Peyer's patch (tissue), 4 donors: Measurements from ENCODE around the gene CDH23. TPM values are rescaled to one million over a fixed set of nuclear protein-coding genes. Genes with fewer than 3 reads are reported as not detected.

Source experiments
- DNase-seq, 3 donors: peaks; one replicate each; pipeline ENCODE4 v3.0.0-alpha.2; 2017 to 2019
- H3K27ac ChIP-seq, 4 donors: fragments of 200-600 bp; sonication (generic); one replicate each; pipeline ENCODE4 v1.5.1; 2016 to 2019
- H3K27me3 ChIP-seq, 2 donors: fragments of 200-600 bp; sonication (generic); one replicate each; pipeline ENCODE4 v1.5.1; 2019
- H3K36me3 ChIP-seq, 3 donors: fragments of 200-600 bp; sonication (generic); one replicate each; pipeline ENCODE4 v1.5.1; 2016 to 2019
- H3K4me1 ChIP-seq, 4 donors: fragments of 200-600 bp; sonication (generic); one replicate each; pipeline ENCODE4 v1.5.1; 2016 to 2019
- H3K4me3 ChIP-seq, 4 donors: fragments of 200-600 bp; sonication (generic); 1 replicate in 3 of 4; 2 replicates in 1 of 4; pipeline ENCODE4 v1.5.1; 2016 to 2019; ENCODE audit warnings: mild to moderate bottlenecking in 1 of 4
- H3K9me3 ChIP-seq, 4 donors: fragments of 200-600 bp; sonication (generic); one replicate each; pipeline ENCODE4 v1.5.1; 2016 to 2019; ENCODE audit warnings: mild to moderate bottlenecking in 1 of 4
- POLR2A ChIP-seq, 2 donors: fragments of 450-650 bp; IDR thresholded peaks; one replicate each; pipeline ENCODE4 v1.5.1; 2017; ENCODE audit warnings: antibody characterized with exemption in 2 of 2, mild to moderate bottlenecking in 2 of 2, moderate library complexity in 2 of 2
- total RNA-seq, 4 donors: library from RNA; depleted of rRNA; stranded (reverse); fragments of >200 nt; gene quantifications; one replicate each; pipeline ENCODE4 v1.1.0, GENCODE V29; 2016
- TF ChIP-seq, protein P1 (sequence below), 6 experiments: fragments of 450-650 bp in 4 of 6; fragments of 200-600 bp in 2 of 6; sonication (generic) in 1 of 6; IDR thresholded peaks; one replicate each; pipeline ENCODE4 v1.5.1; 2017 to 2019; ENCODE audit warnings: antibody characterized with exemption in 6 of 6, mild to moderate bottlenecking in 3 of 6, moderate library complexity in 1 of 6

Gene CDH23
- total RNA-seq, 4 donors from 2014 or later, result 3.2 to 9.9 (median 5.4) TPM

DNA sequence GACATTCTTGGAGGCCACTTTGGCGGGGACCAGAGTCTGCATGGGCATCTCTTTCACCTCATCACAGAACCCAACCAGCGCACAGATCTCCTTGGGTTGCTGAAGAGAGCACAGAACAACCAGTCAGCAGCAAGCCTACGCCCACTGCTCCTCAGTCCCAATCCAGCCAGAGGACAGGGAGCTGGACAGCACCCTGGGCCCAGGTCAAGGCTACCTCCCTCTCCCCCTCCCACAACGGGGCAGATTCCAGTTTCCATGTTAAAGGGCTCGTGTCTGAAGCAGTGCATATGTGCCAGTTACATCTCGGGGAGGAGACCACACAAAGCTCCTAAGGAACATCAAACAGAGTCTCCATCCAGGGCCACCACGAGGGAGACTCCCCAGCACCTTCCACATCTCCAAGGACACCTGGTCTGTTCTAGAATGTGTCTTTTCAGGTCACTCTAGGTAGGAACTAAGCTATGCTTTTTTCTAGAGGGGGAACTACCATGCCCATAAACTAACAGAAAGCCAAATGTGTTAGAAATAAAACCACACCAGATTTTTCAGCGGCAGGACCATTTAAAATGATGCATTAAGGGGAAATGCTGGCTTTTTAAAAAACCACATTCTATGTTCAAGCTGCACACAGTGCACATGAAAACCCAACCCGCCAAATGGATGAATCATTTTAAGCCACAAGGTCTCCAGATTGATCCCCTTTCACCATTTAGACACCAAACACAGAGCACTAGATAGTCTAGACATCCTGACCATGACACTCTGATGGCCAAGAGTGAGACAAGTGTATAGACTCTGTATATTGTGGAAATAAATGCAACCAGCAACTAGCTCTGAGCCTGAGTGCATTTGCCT lies 425.4 kb downstream of the CDH23 start:
- no peak overlapping the region for H3K27ac ChIP-seq
- no peak overlapping the region for H3K4me3 ChIP-seq
- no peak for DNase-seq
- H3K36me3 ChIP-seq, result peaks cover 0 to 99% (median 7%) of the 10 kb centered on the region in 3 donors
- no peaks in the 10 kb centered on the region for H3K4me1 ChIP-seq
- no peak for TF ChIP-seq POLR2A (IDR thresholded peaks at IDR 0.05)
- TF ChIP-seq, protein P1, sequence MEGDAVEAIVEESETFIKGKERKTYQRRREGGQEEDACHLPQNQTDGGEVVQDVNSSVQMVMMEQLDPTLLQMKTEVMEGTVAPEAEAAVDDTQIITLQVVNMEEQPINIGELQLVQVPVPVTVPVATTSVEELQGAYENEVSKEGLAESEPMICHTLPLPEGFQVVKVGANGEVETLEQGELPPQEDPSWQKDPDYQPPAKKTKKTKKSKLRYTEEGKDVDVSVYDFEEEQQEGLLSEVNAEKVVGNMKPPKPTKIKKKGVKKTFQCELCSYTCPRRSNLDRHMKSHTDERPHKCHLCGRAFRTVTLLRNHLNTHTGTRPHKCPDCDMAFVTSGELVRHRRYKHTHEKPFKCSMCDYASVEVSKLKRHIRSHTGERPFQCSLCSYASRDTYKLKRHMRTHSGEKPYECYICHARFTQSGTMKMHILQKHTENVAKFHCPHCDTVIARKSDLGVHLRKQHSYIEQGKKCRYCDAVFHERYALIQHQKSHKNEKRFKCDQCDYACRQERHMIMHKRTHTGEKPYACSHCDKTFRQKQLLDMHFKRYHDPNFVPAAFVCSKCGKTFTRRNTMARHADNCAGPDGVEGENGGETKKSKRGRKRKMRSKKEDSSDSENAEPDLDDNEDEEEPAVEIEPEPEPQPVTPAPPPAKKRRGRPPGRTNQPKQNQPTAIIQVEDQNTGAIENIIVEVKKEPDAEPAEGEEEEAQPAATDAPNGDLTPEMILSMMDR (IDR thresholded peaks at IDR 0.05), result no peak
- no peaks in the 10 kb centered on the region for H3K27me3 ChIP-seq
- H3K9me3 ChIP-seq, result no peaks in the 10 kb centered on the region

DNA sequence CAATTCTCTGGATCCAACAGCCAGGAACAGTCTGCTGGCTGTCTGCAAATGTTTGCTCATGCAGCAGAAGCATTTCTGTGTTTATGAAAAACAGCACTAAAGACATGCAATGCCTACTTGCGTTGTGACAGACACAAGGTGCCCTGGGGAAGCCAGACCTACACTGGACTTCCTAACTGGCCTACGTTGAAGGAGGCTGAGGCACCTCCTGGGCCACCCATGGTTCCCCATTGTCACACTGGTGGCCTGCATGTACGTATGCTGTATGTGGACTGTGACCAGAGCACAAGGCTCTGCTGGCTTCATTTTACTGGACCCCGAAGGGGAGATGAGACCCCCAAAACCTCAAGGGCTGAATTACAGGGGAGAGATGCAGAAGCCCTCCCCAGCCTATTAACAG lies 426.6 kb downstream of the CDH23 start:
- Histone ChIP-seq H3K36me3 (peaks cover 0 to 99% (median 7%) of the 10 kb centered on the region in 3 donors), H3K27me3 (no peaks in the 10 kb centered on the region), H3K27ac (no peak overlapping the region), H3K4me3 (no peak overlapping the region), H3K4me1 (no peaks in the 10 kb centered on the region), H3K9me3 (no peaks in the 10 kb centered on the region)
- no peak for DNase-seq
- no peak for TF ChIP-seq POLR2A (IDR thresholded peaks at IDR 0.05)
- TF ChIP-seq, protein P1 (IDR thresholded peaks at IDR 0.05), result no peak

DNA sequence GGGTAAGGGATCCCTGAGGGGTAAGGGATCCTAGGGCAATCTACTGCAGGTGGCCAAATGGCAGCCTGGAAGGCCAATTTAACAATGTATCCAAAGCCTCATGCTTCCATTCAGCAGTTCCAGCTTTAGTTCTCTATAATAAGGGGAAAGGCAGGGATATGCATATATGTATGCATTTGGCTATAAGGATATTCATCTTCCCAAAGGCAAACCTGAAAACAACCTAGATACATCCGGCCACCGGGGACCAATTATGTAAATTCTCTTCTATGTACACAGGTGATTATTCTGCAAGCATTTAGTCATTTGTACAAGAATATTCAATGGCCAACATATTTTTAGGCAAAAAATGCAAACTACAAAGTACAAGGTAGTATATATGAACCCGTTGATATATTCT lies 427.6 kb downstream of the CDH23 start:
- TF ChIP-seq POLR2A (IDR thresholded peaks at IDR 0.05), result no peak
- TF ChIP-seq, protein P1 (IDR thresholded peaks at IDR 0.05), result no peak
- peaks cover 0 to 99% (median 6%) of the 10 kb centered on the region in 3 donors for H3K36me3 ChIP-seq
- H3K4me1 ChIP-seq, result no peaks in the 10 kb centered on the region
- no peak overlapping the region for H3K4me3 ChIP-seq
- H3K27ac ChIP-seq, result no peak overlapping the region
- no peaks in the 10 kb centered on the region for H3K27me3 ChIP-seq
- no peaks in the 10 kb centered on the region for H3K9me3 ChIP-seq
- no peak for DNase-seq

DNA sequence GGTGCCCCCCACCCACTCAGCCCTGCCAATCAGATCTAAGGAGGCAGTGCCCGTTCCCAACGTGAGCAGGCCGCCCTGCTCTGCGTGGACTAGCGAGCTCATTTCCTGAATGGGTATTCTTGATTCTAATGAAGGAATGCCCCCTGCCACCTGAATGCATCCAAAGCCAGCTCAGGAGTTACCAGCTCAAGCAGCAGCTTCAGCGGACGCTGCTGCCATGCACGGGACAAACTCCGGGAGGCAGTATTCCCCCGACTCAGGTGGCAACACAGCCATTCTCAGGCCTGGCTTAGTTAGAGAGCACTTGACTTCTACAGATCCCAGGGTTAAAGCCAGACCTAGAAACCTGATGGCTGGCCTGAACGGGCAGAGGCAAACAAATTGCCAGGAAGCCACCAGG lies 428.5 kb downstream of the CDH23 start:
- H3K27ac ChIP-seq, result no peak overlapping the region
- no peaks in the 10 kb centered on the region for H3K4me1 ChIP-seq
- H3K4me3 ChIP-seq, result no peak overlapping the region
- no peaks in the 10 kb centered on the region for H3K27me3 ChIP-seq
- DNase-seq, result no peak
- H3K36me3 ChIP-seq, result peaks cover 0 to 99% (median 0%) of the 10 kb centered on the region in 3 donors
- no peaks in the 10 kb centered on the region for H3K9me3 ChIP-seq
- no peak for TF ChIP-seq POLR2A (IDR thresholded peaks at IDR 0.05)
- TF ChIP-seq, protein P1 (IDR thresholded peaks at IDR 0.05), result no peak

DNA sequence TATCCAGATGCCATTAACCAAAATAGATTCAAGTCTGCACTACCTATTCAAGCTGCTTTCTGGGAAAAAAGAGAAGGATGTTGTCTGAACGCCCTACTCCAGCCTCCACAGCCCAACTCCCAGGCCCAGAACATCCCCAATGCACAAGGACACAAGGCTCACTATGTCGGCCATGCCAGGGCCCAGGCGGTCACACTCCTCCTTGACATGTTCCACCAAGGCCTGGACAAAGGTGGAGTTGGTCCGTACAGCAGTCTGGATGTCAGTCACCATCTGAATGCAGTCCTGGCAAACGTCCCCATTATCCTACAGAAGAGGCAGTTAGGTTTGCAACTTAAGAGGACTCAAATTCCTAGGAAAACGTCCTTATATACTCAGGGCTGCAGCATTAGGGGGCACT lies 431.1 kb downstream of the CDH23 start:
- H3K36me3 ChIP-seq, result peaks cover 0 to 97% (median 0%) of the 10 kb centered on the region in 3 donors
- H3K4me1 ChIP-seq, result peaks cover 0 to 7% (median 0%) of the 10 kb centered on the region in 4 donors
- no peak for TF ChIP-seq POLR2A (IDR thresholded peaks at IDR 0.05)
- TF ChIP-seq, protein P1 (IDR thresholded peaks at IDR 0.05), result no peak
- H3K27me3 ChIP-seq, result no peaks in the 10 kb centered on the region
- no peak for DNase-seq
- no peak overlapping the region for H3K27ac ChIP-seq
- H3K4me3 ChIP-seq, result no peak overlapping the region
- H3K9me3 ChIP-seq, result no peaks in the 10 kb centered on the region
